Kidney (tissue), 14 donors: ENCODE measurements around the gene RCL1. TPM values are rescaled to one million over a fixed set of nuclear protein-coding genes. Genes with fewer than 3 reads are reported as not detected.
A peak's percentile ranks its signal among the peaks of the same experiment; 100 is the strongest.

Source experiments
- DNase-seq, 5 donors: peaks; one replicate each; pipeline ENCODE4 v3.0.0-alpha.2; 2013 to 2020
- FAIRE-seq: peaks from 2 replicates; lab custom pipeline; 2012; peaks lifted over from hg19 to GRCh38; lab: Jason Lieb, UNC
- H3K27ac ChIP-seq, 2 donors: one replicate each; pipeline ENCODE4 v1.7.0; 2013; ENCODE audit warnings: low read depth in 2 of 2, low read length in 2 of 2, inconsistent platforms in 1 of 2
- H3K27me3 ChIP-seq: one replicate; pipeline ENCODE4 v1.7.1; 2013; ENCODE audit warnings: low read length, inconsistent platforms; ENCODE audit not compliant: control insufficient read depth, insufficient read depth
- H3K36me3 ChIP-seq, 3 donors: one replicate each; pipeline versions ENCODE4 v1.7.0 to v1.7.1; 2013; ENCODE audit warnings: low read length in 3 of 3, control low read depth in 1 of 3, inconsistent platforms in 1 of 3; ENCODE audit not compliant: insufficient read depth in 3 of 3, control insufficient read depth in 2 of 3
- H3K4me1 ChIP-seq, 3 donors: one replicate each; pipeline versions ENCODE4 v1.7.0 to v1.7.1; 2013; ENCODE audit warnings: low read length in 3 of 3, inconsistent platforms in 1 of 3, low read depth in 1 of 3; ENCODE audit not compliant: control insufficient read depth in 2 of 3, insufficient read depth in 2 of 3
- H3K4me3 ChIP-seq, 3 donors: one replicate each; pipeline versions ENCODE4 v1.7.0 to v1.8.1; 2013; ENCODE audit warnings: low read length in 3 of 3, control low read depth in 1 of 3, inconsistent platforms in 1 of 3
- H3K9ac ChIP-seq, 3 donors: one replicate each; pipeline versions ENCODE4 v1.7.0 to v1.7.1; 2013; ENCODE audit warnings: low read length in 3 of 3, control low read depth in 1 of 3, inconsistent platforms in 1 of 3
- H3K9me3 ChIP-seq, 3 donors: one replicate each; pipeline versions ENCODE4 v1.7.0 to v1.7.1; 2013; ENCODE audit warnings: low read length in 3 of 3, control low read depth in 1 of 3, inconsistent platforms in 1 of 3; ENCODE audit not compliant: control insufficient read depth in 2 of 3, insufficient read depth in 1 of 3
- CTCF ChIP-seq: IDR thresholded peaks from 3 replicates; pipeline ENCODE4 v1.5.1; 2012; ENCODE audit warnings: mild to moderate bottlenecking, moderate library complexity, borderline replicate concordance; ENCODE audit not compliant: insufficient read depth; ENCODE audit errors: extremely low read depth
- intact Hi-C: fragments of 100-400 bp; cut with DNase I; formaldehyde crosslinking; loops from one replicate; pipeline ENCODE4 v1.11.1; 2022
- polyA plus RNA-seq: library from polyadenylated mRNA; stranded (reverse); fragments of 350-450 nt; fragmentation: Illumina TruSeq; extraction: RNeasy Lipid Tissue Mini Kit (QIAGEN cat#74804); gene quantifications from one replicate; pipeline ENCODE4 v1.2.3, GENCODE V29; 2014; ENCODE audit warnings: low read depth, low replicate concordance; ENCODE audit not compliant: insufficient read depth
- total RNA-seq: library from RNA; stranded (reverse); fragmentation: NEBNext Ultra II Directional; extraction: Animal tissue kit (Norgen Biotek cat#: 25700); gene quantifications from one replicate; pipeline ENCODE4 v1.2.1, GENCODE V29; 2021
- donor health status: control.
- donor health status: control.
- donor health status: control.
- donor health status: control.
- donor health status: control.
- donor health status: DM: yes; HTN: yes; CAD: no.
- donor health status: Normal renal cell carcinoma (clear cell type).

The RCL1 gene
- total and polyA plus RNA-seq, 2 donors from 2014 or later: 15.7 to 22.8 TPM

GRCh38 chr9:4796530-4796929 lies 3.8 kb downstream of the RCL1 start:
- H3K36me3 ChIP-seq: no peaks in the 10 kb centered on the region
- DNase-seq (no peak), FAIRE-seq (no peak)
- no peaks in the 10 kb centered on the region for H3K27me3 ChIP-seq
- intact Hi-C loops: no loop called here
- no peaks in the 10 kb centered on the region for H3K9me3 ChIP-seq
- TF ChIP-seq CTCF: no peak
- H3K4me1 ChIP-seq: peaks cover 3 to 21% (median 11%) of the 10 kb centered on the region in 3 donors
- no peak overlapping the region for H3K4me3 ChIP-seq
- no peak overlapping the region for H3K9ac ChIP-seq
- no peak overlapping the region for H3K27ac ChIP-seq

GRCh38 chr9:4796988-4797853 lies 4.5 kb downstream of the RCL1 start:
- Histone ChIP-seq H3K27ac (no peak overlapping the region), H3K36me3 (no peaks in the 10 kb centered on the region), H3K27me3 (no peaks in the 10 kb centered on the region), H3K9ac (no peak overlapping the region), H3K4me1 (peaks cover 3 to 18% (median 6%) of the 10 kb centered on the region in 3 donors), H3K9me3 (no peaks in the 10 kb centered on the region), H3K4me3 (no peak overlapping the region)
- TF ChIP-seq CTCF: peak; percentile 54
- intact Hi-C loops: no loop called here
- FAIRE-seq: no peak
- DNase-seq: peak in 3 of 5 donors; percentile 24 to 65 (median 56)

GRCh38 chr9:4797854-4798150 lies 5.1 kb downstream of the RCL1 start:
- peaks cover 3 to 18% (median 6%) of the 10 kb centered on the region in 3 donors for H3K4me1 ChIP-seq
- no peaks in the 10 kb centered on the region for H3K27me3 ChIP-seq
- no peaks in the 10 kb centered on the region for H3K9me3 ChIP-seq
- no peak for DNase-seq
- H3K4me3 ChIP-seq: no peak overlapping the region
- FAIRE-seq: no peak
- intact Hi-C loops: no loop called here
- no peak for TF ChIP-seq CTCF
- no peak overlapping the region for H3K9ac ChIP-seq
- no peaks in the 10 kb centered on the region for H3K36me3 ChIP-seq
- H3K27ac ChIP-seq: peak overlapping the region in 1 of 2 donors; percentile 9
